Measurements from ENCODE around the gene SELPLG. TPM values are rescaled to one million over a fixed set of nuclear protein-coding genes. Genes with fewer than 3 reads are reported as not detected.

SELPLG gene, protein sequence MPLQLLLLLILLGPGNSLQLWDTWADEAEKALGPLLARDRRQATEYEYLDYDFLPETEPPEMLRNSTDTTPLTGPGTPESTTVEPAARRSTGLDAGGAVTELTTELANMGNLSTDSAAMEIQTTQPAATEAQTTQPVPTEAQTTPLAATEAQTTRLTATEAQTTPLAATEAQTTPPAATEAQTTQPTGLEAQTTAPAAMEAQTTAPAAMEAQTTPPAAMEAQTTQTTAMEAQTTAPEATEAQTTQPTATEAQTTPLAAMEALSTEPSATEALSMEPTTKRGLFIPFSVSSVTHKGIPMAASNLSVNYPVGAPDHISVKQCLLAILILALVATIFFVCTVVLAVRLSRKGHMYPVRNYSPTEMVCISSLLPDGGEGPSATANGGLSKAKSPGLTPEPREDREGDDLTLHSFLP
- 10 to 100 TPM in 2 of 4 donors, 1 to 10 TPM in 2; 7.2 to 15.7 (median 10.0) TPM for total RNA-seq

GRCh38 chr12:108633534-108634248 is at the start of gene SELPLG:
TSS of gene SELPLG (minus strand) at chr12:108633894. CDS start at chr12:108624307, 9,587 bp downstream.
- Histone ChIP-seq H3K27ac (replicated peaks in 1 of 4) (peak within 1 kb of the TSS; percentile 27 to 59 (median 44)), H3K9me3 (no peaks in the 10 kb centered on the region), H3K4me1 (peaks cover 35 to 53% (median 42%) of the 10 kb centered on the region in 4 donors), H3K27me3 (peaks cover 0 to 30% (median 0%) of the 10 kb centered on the region in 4 donors), H3K4me3 (peak within 1 kb of the TSS; percentile 20 to 46 (median 22)), H3K36me3 (no peaks in the 10 kb centered on the region)
- TF ChIP-seq EP300 (IDR thresholded peaks at IDR 0.05) (no peak), POLR2A (IDR thresholded peaks at IDR 0.05; ENCODE audit: low read depth) (no peak), POLR2AphosphoS5 (IDR thresholded peaks at IDR 0.05) (peak; percentile 18 to 48)
- no peak for DNase-seq (ENCODE audit: extremely low spot score)
- 56% methylated on average over 12 of the region's 14 CpGs for WGBS
- intact Hi-C loops (cut with DNase I): no loop called here

GRCh38 chr12:108681317-108681716 is 47.6 kb upstream of the SELPLG start:
- WGBS: 84% methylated on average over 1 of the region's 1 CpG
- DNase-seq (ENCODE audit: extremely low spot score): no peak
- no peak for TF ChIP-seq EP300 (IDR thresholded peaks at IDR 0.05)
- TF ChIP-seq POLR2AphosphoS5 (IDR thresholded peaks at IDR 0.05): no peak
- no peak for TF ChIP-seq CTCF (IDR thresholded peaks at IDR 0.05)
- TF ChIP-seq POLR2A (IDR thresholded peaks at IDR 0.05; ENCODE audit: low read depth): no peak
- Histone ChIP-seq H3K9me3 (no peaks in the 10 kb centered on the region), H3K4me3 (no peak overlapping the region), H3K36me3 (peaks cover 0 to 18% (median 8%) of the 10 kb centered on the region in 4 donors), H3K27me3 (no peaks in the 10 kb centered on the region), H3K4me1 (peaks cover 45 to 98% (median 89%) of the 10 kb centered on the region in 4 donors), H3K27ac (replicated peaks in 1 of 4) (peak overlapping the region; percentile 69 to 95 (median 94))
- intact Hi-C loops (cut with DNase I): no loop called here

GRCh38 chr12:108679106-108679681 is 45.5 kb upstream of the SELPLG start:
- Histone ChIP-seq H3K27ac (replicated peaks in 1 of 4) (peak overlapping the region; percentile 69 to 95 (median 94)), H3K4me3 (no peak overlapping the region), H3K9me3 (no peaks in the 10 kb centered on the region), H3K36me3 (peaks cover 0 to 33% (median 14%) of the 10 kb centered on the region in 4 donors), H3K27me3 (no peaks in the 10 kb centered on the region), H3K4me1 (peaks cover 26 to 94% (median 83%) of the 10 kb centered on the region in 4 donors)
- TF ChIP-seq POLR2AphosphoS5 (IDR thresholded peaks at IDR 0.05) (no peak), EP300 (IDR thresholded peaks at IDR 0.05) (no peak), CTCF (IDR thresholded peaks at IDR 0.05) (no peak), POLR2A (IDR thresholded peaks at IDR 0.05; ENCODE audit: low read depth) (no peak)
- intact Hi-C loops (cut with DNase I): no loop called here
- peak; percentile 3 for DNase-seq (ENCODE audit: extremely low spot score)
- WGBS: 64% methylated on average over 1 of the region's 1 CpG

DNA sequence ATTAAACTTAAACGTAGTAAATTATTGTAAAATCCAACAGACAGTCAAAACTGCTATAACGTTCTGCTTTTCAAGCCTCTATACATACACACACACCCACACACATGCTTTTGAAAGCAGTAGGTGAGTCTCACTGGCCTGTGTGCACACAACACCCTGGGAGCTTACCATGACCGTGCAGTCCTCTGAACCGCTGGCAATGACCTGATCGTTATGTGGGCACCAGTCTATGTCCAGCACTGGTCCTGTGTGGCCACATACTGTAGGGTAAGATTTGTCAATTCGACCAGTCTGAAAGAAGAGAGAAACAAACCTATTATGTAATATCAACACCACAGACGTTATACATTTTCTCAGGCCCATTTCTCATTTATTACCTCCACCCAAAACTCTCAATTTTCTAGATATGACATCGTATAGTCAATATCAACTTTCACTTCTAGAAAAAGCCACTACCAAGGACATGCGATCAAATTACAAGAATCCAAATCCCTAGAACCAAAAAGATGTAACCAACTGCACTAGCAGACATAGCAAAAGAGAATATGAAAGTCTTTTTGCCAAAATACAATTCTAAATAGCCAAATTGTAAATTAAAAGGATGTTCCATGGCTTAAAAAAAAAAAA is 44.5 kb upstream of the SELPLG start:
- Histone ChIP-seq H3K27me3 (no peaks in the 10 kb centered on the region), H3K4me3 (no peak overlapping the region), H3K4me1 (peaks cover 22 to 85% (median 75%) of the 10 kb centered on the region in 4 donors), H3K27ac (replicated peaks in 1 of 4) (peak overlapping the region; percentile 69 to 95 (median 94)), H3K9me3 (no peaks in the 10 kb centered on the region), H3K36me3 (peaks cover 0 to 35% (median 16%) of the 10 kb centered on the region in 4 donors)
- intact Hi-C loops (cut with DNase I): no loop called here
- peak; percentile 42 for DNase-seq (ENCODE audit: extremely low spot score)
- TF ChIP-seq POLR2AphosphoS5 (IDR thresholded peaks at IDR 0.05) (no peak), CTCF (IDR thresholded peaks at IDR 0.05) (no peak), POLR2A (IDR thresholded peaks at IDR 0.05; ENCODE audit: low read depth) (no peak), EP300 (IDR thresholded peaks at IDR 0.05) (no peak)
- WGBS: 75% methylated on average over 9 of the region's 9 CpGs
